HG02798 (cell line): Measurements from ENCODE around the gene SENP3.

Experiments used
- ATAC-seq: cut with Tn5 transposase; IDR thresholded peaks from one replicate; pipeline ENCODE4 v1.9.1; 2021; ENCODE audit warnings: mild to moderate bottlenecking; ENCODE audit not compliant: unreplicated experiment, poor library complexity

Gene SENP3

GRCh38 chr17:7561589-7562207, at the start of gene SENP3:
Gene SENP3, plus strand, starts transcription at chr17:7561919. Its CDS starts 1,158 bp downstream, at chr17:7563077.
- ATAC-seq = peak; percentile 85

- no peak for ATAC-seq
These were observed 49.6 kb upstream of the SENP3 start for GRCh38 chr17:7512105-7512504.

- ATAC-seq = no peak
These were observed 48.7 kb upstream of the SENP3 start for GRCh38 chr17:7512824-7513540.

GRCh38 chr17:7513850-7514419, 47.8 kb upstream of the SENP3 start:
- ATAC-seq = no peak

- no peak for ATAC-seq
These were observed 45.7 kb upstream of the SENP3 start for GRCh38 chr17:7515911-7516610.

GRCh38 chr17:7523033-7523432, 38.7 kb upstream of the SENP3 start:
- no peak for ATAC-seq

GRCh38 chr17:7528842-7529241, 32.9 kb upstream of the SENP3 start:
- ATAC-seq = no peak

- ATAC-seq = no peak
These were observed 31.5 kb upstream of the SENP3 start for GRCh38 chr17:7530023-7530900.

GRCh38 chr17:7538050-7538449, 23.7 kb upstream of the SENP3 start:
- ATAC-seq = no peak

- ATAC-seq = no peak
These were observed 22.7 kb upstream of the SENP3 start for GRCh38 chr17:7538891-7539545.

GRCh38 chr17:7541074-7541621, 20.6 kb upstream of the SENP3 start:
- ATAC-seq = no peak

GRCh38 chr17:7544911-7545310, 16.8 kb upstream of the SENP3 start:
- ATAC-seq = no peak

GRCh38 chr17:7548585-7549400, 12.9 kb upstream of the SENP3 start, which contains the start of gene TNFSF12:
Gene TNFSF12, plus strand, starts transcription at chr17:7549058. Its CDS starts 96 bp downstream, at chr17:7549154.
- no peak for ATAC-seq

GRCh38 chr17:7549401-7550055, 12.2 kb upstream of the SENP3 start:
- no peak for ATAC-seq

GRCh38 chr17:7550344-7550743, 11.4 kb upstream of the SENP3 start:
- no peak for ATAC-seq

- no peak for ATAC-seq
These were observed 10.3 kb upstream of the SENP3 start for GRCh38 chr17:7551396-7551795.

GRCh38 chr17:7552621-7553051, 9.1 kb upstream of the SENP3 start:
- ATAC-seq = peak; percentile 63

- ATAC-seq = no peak
These were observed 8.4 kb upstream of the SENP3 start for GRCh38 chr17:7553356-7553755.
